Gastrocnemius medialis (tissue), 4 donors: ENCODE data around the gene TMEM171.

Experiments used
- CTCF ChIP-seq, 5 experiments: fragments of 450-650 bp in 3 of 5; fragments of 200-600 bp in 2 of 5; sonication (generic) in 2 of 5; IDR thresholded peaks in 4 of 5; conservative IDR thresholded peaks in 1 of 5; 1 replicate in 4 of 5; 2 replicates in 1 of 5; pipeline ENCODE4 v1.5.1; 2016 to 2019; ENCODE audit warnings: antibody characterized with exemption in 5 of 5, mild to moderate bottlenecking in 3 of 5, moderate library complexity in 3 of 5
- POLR2A ChIP-seq, 2 donors: fragments of 450-650 bp; IDR thresholded peaks; one replicate each; pipeline ENCODE4 v1.6.1; 2017; ENCODE audit warnings: antibody characterized with exemption in 2 of 2, mild to moderate bottlenecking in 2 of 2, moderate library complexity in 2 of 2

- TF ChIP-seq CTCF (IDR thresholded peaks at IDR 0.05 in 4 of 5, conservative IDR thresholded peaks at IDR 0.05 in 1 of 5): no peak
- TF ChIP-seq POLR2A (IDR thresholded peaks at IDR 0.05): no peak
Observed at GRCh38 chr5:73095564-73096238, 24.7 kb upstream of the TMEM171 start.
